GM18511 (cell line): ENCODE measurements around the gene LIPA.
"Not testable (repeated sequence)": the region's sequence is repeated elsewhere in the genome, so short reads cannot be mapped to it uniquely, and the experiment has no call there.

Experiments used
- ATAC-seq: cut with Tn5 transposase; IDR thresholded peaks from one replicate; pipeline ENCODE4 v1.9.1; 2021; ENCODE audit warnings: mild to moderate bottlenecking, moderate library complexity; ENCODE audit not compliant: unreplicated experiment

LIPA gene

GRCh38 chr10:89251409-89252224 is at the start of gene LIPA:
LIPA (minus strand) TSS chr10:89251775; CDS start chr10:89247648, 4,127 bp downstream.
- ATAC-seq, result peak; percentile 96

GRCh38 chr10:89301232-89301631 is 49.7 kb upstream of the LIPA start:
- peak; percentile 50 for ATAC-seq

- no peak for ATAC-seq
Observed at GRCh38 chr10:89299031-89299430, 47.5 kb upstream of the LIPA start.

- no peak for ATAC-seq
Observed at GRCh38 chr10:89297791-89298190, 46.2 kb upstream of the LIPA start.

- ATAC-seq, result no peak
Observed at GRCh38 chr10:89297356-89297755, 45.8 kb upstream of the LIPA start.

- ATAC-seq, result no peak
Observed at GRCh38 chr10:89296220-89296648, 44.7 kb upstream of the LIPA start.

- peak; percentile 61 for ATAC-seq
Observed at GRCh38 chr10:89295597-89295996, 44.0 kb upstream of the LIPA start.

GRCh38 chr10:89294721-89295239 is 43.2 kb upstream of the LIPA start:
- no peak for ATAC-seq

GRCh38 chr10:89285303-89285702 is 33.7 kb upstream of the LIPA start:
- ATAC-seq, result not testable (repeated sequence)

- not testable (repeated sequence) for ATAC-seq
Observed at GRCh38 chr10:89284711-89285110, 33.1 kb upstream of the LIPA start.

GRCh38 chr10:89283936-89284475 is 32.4 kb upstream of the LIPA start:
- no peak for ATAC-seq

GRCh38 chr10:89283025-89283935 is 31.7 kb upstream of the LIPA start:
- ATAC-seq, result no peak

- ATAC-seq, result no peak
Observed at GRCh38 chr10:89281606-89282395, 30.2 kb upstream of the LIPA start.

- no peak for ATAC-seq
Observed at GRCh38 chr10:89280508-89280907, 28.9 kb upstream of the LIPA start.

- ATAC-seq, result no peak
Observed at GRCh38 chr10:89279421-89279869, 27.9 kb upstream of the LIPA start.

GRCh38 chr10:89278900-89279392 is 27.4 kb upstream of the LIPA start:
- no peak for ATAC-seq

- no peak for ATAC-seq
Observed at GRCh38 chr10:89278034-89278535, 26.5 kb upstream of the LIPA start.

- no peak for ATAC-seq
Observed at GRCh38 chr10:89275383-89275782, 23.8 kb upstream of the LIPA start.

- no peak for ATAC-seq
Observed at GRCh38 chr10:89274928-89275327, 23.4 kb upstream of the LIPA start.

GRCh38 chr10:89273680-89274079 is 22.1 kb upstream of the LIPA start:
- no peak for ATAC-seq
